HepG2 (cell line): Measurements from ENCODE around the gene DALRD3. TPM values are rescaled to one million over a fixed set of nuclear protein-coding genes. Genes with fewer than 3 reads are reported as not detected.

Experiments used
- AGO2 ChIP-seq: fragments of 200-400 bp; formaldehyde crosslinking; optimal IDR thresholded peaks from 2 replicates; pipeline ENCODE3; 2017; ENCODE audit warnings: mild to moderate bottlenecking, low read depth, low read length, moderate library complexity
- CEBPB ChIP-seq: IDR thresholded peaks from 2 replicates; pipeline ENCODE4 v1.6.1; 2011; ENCODE audit warnings: low read depth, low read length, improper control_type of control experiment, borderline replicate concordance
- DRAP1 ChIP-seq: IDR thresholded peaks from 2 replicates; pipeline ENCODE4 v1.6.1; 2016; ENCODE audit warnings: missing genetic modification reagents, missing compliant biosample characterization
- ELF4 ChIP-seq: sonication (generic); formaldehyde crosslinking; IDR thresholded peaks from 2 replicates; pipeline ENCODE4 v1.5.0; 2020; ENCODE audit warnings: missing genetic modification reagents, mild to moderate bottlenecking, moderate library complexity, borderline replicate concordance
- HNF4A ChIP-seq: sonication (generic); formaldehyde crosslinking; IDR thresholded peaks from 2 replicates; pipeline ENCODE4 v1.4.0; 2020; ENCODE audit warnings: missing genetic modification reagents
- POLR2A ChIP-seq, 2 experiments: IDR thresholded peaks; 2 replicates each; pipeline ENCODE4 v1.6.1; 2011; ENCODE audit warnings: low read depth in 2 of 2, low read length in 2 of 2, mild to moderate bottlenecking in 1 of 2, moderate library complexity in 1 of 2; ENCODE audit not compliant: insufficient read depth in 1 of 2
- RXRA ChIP-seq: sonication (generic); formaldehyde crosslinking; IDR thresholded peaks from 2 replicates; pipeline ENCODE4 v1.5.1; 2020; ENCODE audit warnings: missing genetic modification reagents
- TCF12 ChIP-seq, 2 experiments: fragments of 450-650 bp in 1 of 2; sonication (generic) in 1 of 2; formaldehyde crosslinking in 1 of 2; IDR thresholded peaks; 2 replicates each; pipeline versions ENCODE4 v1.6.1 to v1.8.0; 2017 to 2022; ENCODE audit warnings: antibody characterized with exemption in 1 of 2, mild to moderate bottlenecking in 1 of 2, missing genetic modification reagents in 1 of 2, moderate library complexity in 1 of 2
- ZBTB4 ChIP-seq: sonication (generic); formaldehyde crosslinking; IDR thresholded peaks from 2 replicates; pipeline ENCODE4 v1.4.0; 2020; ENCODE audit warnings: missing genetic modification reagents, mild to moderate bottlenecking, borderline replicate concordance
- ZFP1 ChIP-seq: IDR thresholded peaks from 2 replicates; pipeline ENCODE4 v1.6.1; 2016
- ZNF414 ChIP-seq: sonication (generic); formaldehyde crosslinking; IDR thresholded peaks from 2 replicates; pipeline ENCODE4 v1.5.0; 2020; ENCODE audit warnings: missing genetic modification reagents
- ZNF460 ChIP-seq: sonication (generic); formaldehyde crosslinking; IDR thresholded peaks from 2 replicates; pipeline ENCODE4 v1.5.1; 2020; ENCODE audit warnings: missing genetic modification reagents, mild to moderate bottlenecking, borderline replicate concordance
- ZNF484 ChIP-seq: sonication (generic); formaldehyde crosslinking; IDR thresholded peaks from 2 replicates; pipeline ENCODE4 v1.5.1; 2020; ENCODE audit warnings: mild to moderate bottlenecking, low read depth, missing genetic modification reagents, borderline replicate concordance
- ZNF513 ChIP-seq: sonication (generic); formaldehyde crosslinking; conservative IDR thresholded peaks from 2 replicates; pipeline ENCODE4 v1.5.0; 2020; ENCODE audit warnings: missing genetic modification reagents
- ZNF563 ChIP-seq: sonication (generic); formaldehyde crosslinking; IDR thresholded peaks from 2 replicates; pipeline ENCODE4 v1.8.0; 2022; ENCODE audit warnings: mild to moderate bottlenecking, moderate library complexity, missing genetic modification reagents
- ZNF674 ChIP-seq: sonication (generic); formaldehyde crosslinking; IDR thresholded peaks from 2 replicates; pipeline ENCODE4 v1.5.0; 2020; ENCODE audit warnings: low read depth, mild to moderate bottlenecking, missing genetic modification reagents
- ZNF788 ChIP-seq: sonication (generic); formaldehyde crosslinking; IDR thresholded peaks from 2 replicates; pipeline ENCODE4 v1.5.0; 2020; ENCODE audit warnings: mild to moderate bottlenecking, missing genetic modification reagents, borderline replicate concordance
- ZSCAN29 ChIP-seq: sonication (generic); formaldehyde crosslinking; conservative IDR thresholded peaks from 2 replicates; pipeline ENCODE4 v1.4.0; 2020; ENCODE audit warnings: mild to moderate bottlenecking, missing genetic modification reagents
- ZUFSP ChIP-seq: sonication (generic); formaldehyde crosslinking; IDR thresholded peaks from 2 replicates; pipeline ENCODE4 v1.9.0; 2021; ENCODE audit warnings: missing genetic modification reagents, mild to moderate bottlenecking, borderline replicate concordance
- polyA plus RNA-seq, 8 experiments: library from polyadenylated mRNA; depleted of rRNA in 3 of 8; stranded (reverse) in 7 of 8; unstranded in 1 of 8; fragments of >200 nt; fragmentation: Illumina TruSeq in 4 of 8; extraction: Trizol in 4 of 8; gene quantifications; 2 replicates each; pipeline versions ENCODE4 v1.2.1 to v1.2.3, GENCODE V29; 2011 to 2016; ENCODE audit warnings: low read depth in 4 of 8, missing spikeins in 1 of 8, mixed read lengths in 1 of 8; ENCODE audit not compliant: insufficient read depth in 1 of 8
- total RNA-seq, 5 experiments: library from RNA; depleted of rRNA; stranded (reverse); fragments of >200 nt; fragmentation: Illumina TruSeq; extraction: Trizol; gene quantifications; 2 replicates each; pipeline ENCODE4 v1.2.3, GENCODE V29; 2016; ENCODE audit warnings: low read depth in 1 of 5

The DALRD3 gene
- total and polyA plus RNA-seq, 2 of the 13 experiments (the other 11 are each of a cell fraction or from before 2014, with no cell fraction given): 19.9 to 36.5 TPM

- TF ChIP-seq ZNF513 (CRISPR knock-in tag): no peak
- TF ChIP-seq ZNF563 (CRISPR knock-in tag): no peak
- TF ChIP-seq ZNF788 (CRISPR knock-in tag): no peak
- no peak for TF ChIP-seq ZNF460 (CRISPR knock-in tag)
- no peak for TF ChIP-seq HNF4A (CRISPR knock-in tag)
- TF ChIP-seq ZFP1 (CRISPR knock-in tag): no peak
- TF ChIP-seq ZSCAN29 (CRISPR knock-in tag): no peak
- TF ChIP-seq CEBPB: no peak
- no peak for TF ChIP-seq ZNF484
- TF ChIP-seq DRAP1 (CRISPR knock-in tag): no peak
- no peak for TF ChIP-seq ZUFSP (CRISPR knock-in tag)
- no peak for TF ChIP-seq ZNF674
- TF ChIP-seq POLR2A (IDR thresholded peaks at IDR 0.05; ENCODE audit: insufficient read depth in 1 of 2, low read depth in 2 of 2, low read length in 2 of 2): peak in 1 of 2 experiments; percentile 38; a peak in 1 of 4 replicates
- TF ChIP-seq ZNF414 (CRISPR knock-in tag): no peak
- TF ChIP-seq AGO2: peak; percentile 76
- no peak for TF ChIP-seq TCF12 (IDR thresholded peaks at IDR 0.05)
- no peak for TF ChIP-seq TCF12 (CRISPR knock-in tag; IDR thresholded peaks at IDR 0.05)
- TF ChIP-seq RXRA (CRISPR knock-in tag): no peak
- TF ChIP-seq ELF4: no peak
- no peak for TF ChIP-seq ZBTB4
Measured at GRCh38 chr3:49013738-49014660, 4.4 kb downstream of the DALRD3 start (continued).
